ENCODE measurements around the gene TBC1D1. TPM values are rescaled to one million over a fixed set of nuclear protein-coding genes. Genes with fewer than 3 reads are reported as not detected.
A peak's percentile ranks its signal among the peaks of the same experiment; 100 is the strongest.

The TBC1D1 gene
- total and polyA plus RNA-seq, 2 experiments from 2014 or later, result 100.0 to 214 TPM

DNA sequence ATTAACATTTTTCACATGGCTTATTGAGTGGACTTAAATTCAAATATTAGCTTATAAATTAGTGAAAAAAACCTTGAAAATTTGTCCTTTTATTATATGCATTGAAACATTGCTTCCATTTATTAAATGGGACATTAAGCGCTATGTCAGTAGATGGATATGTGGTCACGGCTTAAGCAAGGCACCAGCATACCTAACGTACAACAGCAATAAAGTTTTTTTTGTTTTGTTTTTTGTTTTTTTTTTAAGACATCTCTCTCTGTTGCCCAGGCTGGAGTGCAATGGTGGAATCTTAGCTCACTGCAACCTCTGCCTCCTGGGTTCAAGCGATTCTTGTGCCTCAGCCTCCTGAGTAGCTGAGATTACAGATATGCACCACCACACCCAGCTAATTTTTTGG, 32.8 kb upstream of the TBC1D1 start:
- no peak for DNase-seq (ENCODE audit: low read depth in 1 of 2, low spot score in 1 of 2)
- no peak overlapping the region for H3K27ac ChIP-seq
- H3K36me3 ChIP-seq, result peaks cover 29% of the 10 kb centered on the region
- no peaks in the 10 kb centered on the region for H3K27me3 ChIP-seq
- H3K9me3 ChIP-seq (ENCODE audit: low read depth), result no peaks in the 10 kb centered on the region
- no peak overlapping the region for H3K4me3 ChIP-seq
- no peaks in the 10 kb centered on the region for H3K4me1 ChIP-seq (ENCODE audit: low read depth)
- TF ChIP-seq, protein P1, sequence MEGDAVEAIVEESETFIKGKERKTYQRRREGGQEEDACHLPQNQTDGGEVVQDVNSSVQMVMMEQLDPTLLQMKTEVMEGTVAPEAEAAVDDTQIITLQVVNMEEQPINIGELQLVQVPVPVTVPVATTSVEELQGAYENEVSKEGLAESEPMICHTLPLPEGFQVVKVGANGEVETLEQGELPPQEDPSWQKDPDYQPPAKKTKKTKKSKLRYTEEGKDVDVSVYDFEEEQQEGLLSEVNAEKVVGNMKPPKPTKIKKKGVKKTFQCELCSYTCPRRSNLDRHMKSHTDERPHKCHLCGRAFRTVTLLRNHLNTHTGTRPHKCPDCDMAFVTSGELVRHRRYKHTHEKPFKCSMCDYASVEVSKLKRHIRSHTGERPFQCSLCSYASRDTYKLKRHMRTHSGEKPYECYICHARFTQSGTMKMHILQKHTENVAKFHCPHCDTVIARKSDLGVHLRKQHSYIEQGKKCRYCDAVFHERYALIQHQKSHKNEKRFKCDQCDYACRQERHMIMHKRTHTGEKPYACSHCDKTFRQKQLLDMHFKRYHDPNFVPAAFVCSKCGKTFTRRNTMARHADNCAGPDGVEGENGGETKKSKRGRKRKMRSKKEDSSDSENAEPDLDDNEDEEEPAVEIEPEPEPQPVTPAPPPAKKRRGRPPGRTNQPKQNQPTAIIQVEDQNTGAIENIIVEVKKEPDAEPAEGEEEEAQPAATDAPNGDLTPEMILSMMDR (IDR thresholded peaks at IDR 0.05; ENCODE audit: low read depth, low read length), result no peak

- no peaks in the 10 kb centered on the region for H3K4me1 ChIP-seq (ENCODE audit: low read depth)
- no peak overlapping the region for H3K27ac ChIP-seq
- TF ChIP-seq, protein P1 (IDR thresholded peaks at IDR 0.05; ENCODE audit: low read depth, low read length), result no peak
- peaks cover 23% of the 10 kb centered on the region for H3K36me3 ChIP-seq
- no peaks in the 10 kb centered on the region for H3K27me3 ChIP-seq
- peak in 1 of 2 donors; percentile 24 for DNase-seq (ENCODE audit: low read depth in 1 of 2, low spot score in 1 of 2)
- H3K4me3 ChIP-seq, result no peak overlapping the region
- H3K9me3 ChIP-seq (ENCODE audit: low read depth), result no peaks in the 10 kb centered on the region
Observed at GRCh38 chr4:37858872-37859271, 32.0 kb upstream of the TBC1D1 start.

- Histone ChIP-seq H3K9me3 (ENCODE audit: low read depth) (no peaks in the 10 kb centered on the region), H3K4me1 (ENCODE audit: low read depth) (peaks cover 6% of the 10 kb centered on the region), H3K27me3 (no peaks in the 10 kb centered on the region), H3K27ac (no peak overlapping the region), H3K4me3 (no peak overlapping the region), H3K36me3 (peaks cover 19% of the 10 kb centered on the region)
- DNase-seq (ENCODE audit: low read depth in 1 of 2, low spot score in 1 of 2), result no peak
- TF ChIP-seq, protein P1 (IDR thresholded peaks at IDR 0.05; ENCODE audit: low read depth, low read length), result no peak
Observed at GRCh38 chr4:37860266-37860665, 30.6 kb upstream of the TBC1D1 start.

- Histone ChIP-seq H3K36me3 (peaks cover 16% of the 10 kb centered on the region), H3K4me1 (ENCODE audit: low read depth) (peaks cover 9% of the 10 kb centered on the region), H3K27me3 (no peaks in the 10 kb centered on the region), H3K4me3 (no peak overlapping the region), H3K9me3 (ENCODE audit: low read depth) (no peaks in the 10 kb centered on the region), H3K27ac (no peak overlapping the region)
- TF ChIP-seq, protein P1 (IDR thresholded peaks at IDR 0.05; ENCODE audit: low read depth, low read length), result no peak
- no peak for DNase-seq (ENCODE audit: low read depth in 1 of 2, low spot score in 1 of 2)
Observed at GRCh38 chr4:37862961-37863360, 27.9 kb upstream of the TBC1D1 start.

- TF ChIP-seq, protein P1 (IDR thresholded peaks at IDR 0.05; ENCODE audit: low read depth, low read length), result no peak
- H3K9me3 ChIP-seq (ENCODE audit: low read depth), result no peaks in the 10 kb centered on the region
- H3K27ac ChIP-seq, result no peak overlapping the region
- peaks cover 9% of the 10 kb centered on the region for H3K4me1 ChIP-seq (ENCODE audit: low read depth)
- peaks cover 11% of the 10 kb centered on the region for H3K36me3 ChIP-seq
- no peak overlapping the region for H3K4me3 ChIP-seq
- DNase-seq (ENCODE audit: low read depth in 1 of 2, low spot score in 1 of 2), result no peak
- no peaks in the 10 kb centered on the region for H3K27me3 ChIP-seq
Observed at GRCh38 chr4:37864786-37865185, 26.1 kb upstream of the TBC1D1 start.

DNA sequence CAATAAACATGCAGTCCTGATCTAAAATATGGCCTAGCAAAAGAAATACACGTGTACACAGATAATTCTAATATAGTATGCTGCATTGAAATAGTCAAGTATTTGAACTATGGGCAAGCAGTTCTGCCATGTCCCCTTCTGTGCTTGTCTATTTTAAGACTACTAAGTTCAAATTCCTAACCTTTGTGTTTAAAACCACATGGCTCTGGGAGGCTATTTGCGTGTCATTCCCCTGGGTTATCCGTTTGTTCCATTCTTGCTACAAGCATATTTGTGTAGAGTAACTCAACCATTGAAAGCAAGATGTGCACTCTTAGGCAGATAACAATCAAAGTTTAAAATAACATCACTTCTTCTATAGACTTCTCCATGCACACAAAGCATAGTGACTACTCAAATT, 25.4 kb upstream of the TBC1D1 start:
- H3K4me3 ChIP-seq, result no peak overlapping the region
- H3K36me3 ChIP-seq, result peaks cover 11% of the 10 kb centered on the region
- DNase-seq (ENCODE audit: low read depth in 1 of 2, low spot score in 1 of 2), result peak in 1 of 2 donors; percentile 26

More for the DNA sequence above, 25.4 kb upstream of the TBC1D1 start:
- Histone ChIP-seq H3K4me1 (ENCODE audit: low read depth) (peaks cover 9% of the 10 kb centered on the region), H3K27me3 (no peaks in the 10 kb centered on the region), H3K9me3 (ENCODE audit: low read depth) (no peaks in the 10 kb centered on the region), H3K27ac (no peak overlapping the region)
- TF ChIP-seq, protein P1 (IDR thresholded peaks at IDR 0.05; ENCODE audit: low read depth, low read length), result no peak

Measured in cardiac muscle cell (in vitro differentiated cells and primary cell).